Dermis microvascular lymphatic vessel endothelial cell (primary cell): ENCODE data around the gene CRTC1. TPM values are rescaled to one million over a fixed set of nuclear protein-coding genes. Genes with fewer than 3 reads are reported as not detected.
A peak's percentile ranks its signal among the peaks of the same experiment; 100 is the strongest.
"Not testable (repeated sequence)": the region's sequence is repeated elsewhere in the genome, so short reads cannot be mapped to it uniquely, and the experiment has no call there.

Source experiments
- DNase-seq, 2 donors: peaks; one replicate each; pipeline versions ENCODE4 v3.0.0 to v3.0.0-alpha.2; 2010; ENCODE audit warnings: low read depth in 2 of 2
- total RNA-seq: library from RNA; depleted of rRNA; stranded (reverse); fragments of >200 nt; gene quantifications from 2 replicates; pipeline ENCODE4 v1.2.1, GENCODE V29; 2014

The CRTC1 gene
- total RNA-seq, 1 donor from 2014 or later = 0.64 TPM

DNA sequence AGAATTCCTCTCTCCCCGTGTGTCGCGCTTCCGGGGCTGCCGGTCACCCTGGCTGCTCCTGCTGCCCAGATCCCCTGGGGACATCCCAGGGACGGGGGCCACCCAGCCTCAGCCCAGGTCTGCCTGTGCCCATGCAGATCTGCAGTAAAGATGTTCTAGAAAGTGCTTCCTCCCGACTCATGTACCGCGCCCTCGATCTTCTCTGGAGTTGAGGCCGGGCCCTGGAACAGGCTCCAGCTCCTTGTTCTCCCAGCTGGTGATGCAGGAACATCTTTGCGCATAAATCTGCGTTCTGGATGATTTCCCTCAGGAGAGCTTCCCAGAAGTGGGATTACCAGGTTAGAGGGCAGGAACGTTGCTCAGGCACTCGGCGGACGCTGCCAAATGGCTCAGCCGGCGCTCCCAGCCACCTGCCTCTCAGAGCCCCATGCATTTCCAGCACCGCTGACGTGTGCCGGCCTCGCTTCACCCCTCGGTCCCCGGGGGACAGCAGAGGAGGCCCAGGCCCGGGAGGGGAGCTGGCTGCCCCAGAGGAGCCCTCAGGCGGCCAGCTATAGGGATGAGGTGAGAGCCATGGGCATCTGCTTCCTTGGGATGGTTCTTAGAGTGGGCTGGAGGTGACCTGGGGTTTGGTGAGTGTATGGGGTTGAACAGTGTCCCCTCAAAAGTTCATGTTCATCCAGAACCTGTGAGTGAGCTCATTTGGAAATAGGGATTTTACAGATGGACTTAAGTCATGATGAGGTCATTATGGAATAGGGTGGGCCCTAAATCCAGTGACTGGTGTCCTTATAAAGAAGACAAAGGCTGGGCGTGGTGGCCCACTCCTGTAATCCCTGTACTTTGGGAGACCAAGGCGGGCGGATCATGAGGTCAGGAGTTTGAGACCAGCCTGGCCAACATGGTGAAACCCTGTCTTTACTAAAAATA lies 42.6 kb downstream of the CRTC1 start:
- DNase-seq = no peak

- DNase-seq = no peak
These were observed 43.4 kb downstream of the CRTC1 start for GRCh38 chr19:18726846-18727245.

GRCh38 chr19:18727602-18728001 lies 44.1 kb downstream of the CRTC1 start:
- DNase-seq = not testable (repeated sequence)

DNA sequence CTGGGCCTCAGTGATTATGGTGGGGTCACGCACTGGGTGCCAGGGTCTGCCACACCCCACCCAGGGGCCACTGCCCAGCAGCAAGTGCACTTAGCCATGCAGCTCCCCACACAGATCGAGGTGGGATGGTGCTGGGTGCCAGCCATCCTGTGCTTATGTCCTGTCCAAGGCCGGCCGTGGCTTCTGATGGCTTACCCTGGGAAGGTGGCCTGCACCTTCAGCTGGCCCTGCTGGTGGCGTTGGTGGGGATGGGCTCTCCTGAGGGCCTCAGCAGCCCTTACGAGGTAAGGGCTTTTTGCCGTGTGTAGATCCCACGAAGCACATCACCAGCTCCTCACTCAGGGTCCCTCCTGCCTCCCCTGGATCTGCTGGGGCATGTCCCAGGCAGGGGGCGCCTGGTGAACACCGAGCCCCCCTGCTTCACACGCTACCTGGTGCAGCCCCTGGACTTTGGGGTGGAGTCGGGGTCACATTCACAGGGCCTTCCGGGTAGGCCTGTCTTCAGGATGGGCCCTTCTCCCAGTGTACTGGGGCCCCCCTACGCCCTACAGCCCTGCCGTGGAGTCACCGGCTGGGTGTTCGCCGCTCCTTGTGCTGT lies 46.6 kb downstream of the CRTC1 start:
- DNase-seq = no peak

DNA sequence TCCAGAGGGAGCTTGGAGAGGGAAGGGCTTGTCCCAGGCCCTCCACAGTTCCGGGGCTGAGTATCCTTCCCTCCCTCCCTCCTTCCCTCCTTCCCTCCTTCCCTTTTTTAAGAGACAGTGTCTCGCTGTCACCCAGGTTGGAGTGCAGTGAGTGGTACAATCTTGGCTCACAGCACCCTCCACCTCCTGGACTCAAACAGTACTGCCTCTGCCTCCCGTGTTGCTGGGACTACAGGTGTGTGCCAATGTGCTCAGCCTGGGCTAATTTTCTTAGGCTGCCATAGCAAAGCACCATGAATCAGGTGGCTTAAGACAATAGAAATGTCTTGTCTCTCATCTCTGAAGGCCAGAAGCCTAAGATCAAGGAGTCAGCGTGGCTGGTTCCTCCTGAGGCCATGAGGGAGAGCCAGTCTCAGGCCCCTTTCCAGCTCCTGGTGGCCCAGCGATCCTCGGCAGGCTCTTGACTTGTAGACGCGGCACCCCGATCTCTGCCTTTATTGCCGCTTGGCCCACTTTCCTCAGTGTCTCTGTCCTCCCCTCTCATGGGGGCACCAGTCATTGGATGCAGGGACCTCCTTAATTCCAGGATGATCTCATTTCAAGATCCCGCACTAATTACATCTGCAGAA lies 47.5 kb downstream of the CRTC1 start:
- DNase-seq = no peak

- peak in 1 of 2 donors; percentile 19 for DNase-seq
These were observed 48.1 kb downstream of the CRTC1 start for GRCh38 chr19:18731562-18732008.

DNA sequence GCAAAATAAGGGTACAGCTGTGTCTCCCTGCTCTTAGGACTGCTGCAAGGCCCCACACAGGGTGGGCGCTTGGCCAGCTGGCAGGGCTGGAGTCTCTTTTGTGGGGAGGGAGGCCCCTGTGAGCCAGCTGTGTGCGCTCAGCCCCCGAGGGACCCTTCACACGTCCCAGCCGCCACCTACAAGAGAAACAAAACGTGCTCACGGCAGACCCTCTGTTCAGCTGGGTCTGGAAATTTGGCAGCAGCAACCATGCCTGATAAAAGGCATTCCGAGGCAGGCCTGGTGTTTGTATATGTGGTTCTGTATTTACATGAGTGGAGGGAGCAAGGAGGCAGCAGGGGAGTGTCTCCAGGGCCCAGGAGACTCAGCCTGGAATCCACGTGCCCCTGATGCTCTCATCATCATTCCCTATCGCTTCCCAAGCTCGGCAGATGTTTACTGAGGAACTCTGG lies 49.7 kb downstream of the CRTC1 start:
- DNase-seq = no peak

DNA sequence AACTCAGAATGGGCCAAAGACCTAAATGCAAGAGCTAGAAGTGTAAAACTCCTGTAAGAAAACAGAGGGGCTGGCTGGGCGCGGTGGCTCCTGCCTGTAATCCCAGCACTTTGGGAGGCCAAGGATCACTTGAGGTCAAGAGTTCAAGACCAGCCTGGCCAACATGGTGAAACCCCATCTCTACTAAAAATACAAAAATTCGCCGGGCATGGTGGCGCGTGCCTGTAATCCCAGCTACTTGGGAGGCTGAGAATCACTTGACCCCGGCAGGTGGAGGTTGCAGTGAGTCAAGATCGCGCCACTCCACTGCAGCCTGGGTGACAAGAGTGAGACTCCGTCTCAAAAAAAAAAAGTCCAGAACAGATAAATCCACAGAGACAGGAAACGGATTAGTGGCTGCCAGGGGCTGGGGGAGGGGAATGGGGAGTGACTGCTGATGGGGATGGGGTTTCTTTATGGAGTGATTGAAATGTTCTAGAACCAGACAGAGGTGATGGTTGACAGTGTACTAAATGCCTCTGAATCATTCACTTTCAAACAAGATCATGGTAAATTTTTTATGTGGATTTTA lies 50.4 kb downstream of the CRTC1 start:
- DNase-seq = not testable (repeated sequence)

DNA sequence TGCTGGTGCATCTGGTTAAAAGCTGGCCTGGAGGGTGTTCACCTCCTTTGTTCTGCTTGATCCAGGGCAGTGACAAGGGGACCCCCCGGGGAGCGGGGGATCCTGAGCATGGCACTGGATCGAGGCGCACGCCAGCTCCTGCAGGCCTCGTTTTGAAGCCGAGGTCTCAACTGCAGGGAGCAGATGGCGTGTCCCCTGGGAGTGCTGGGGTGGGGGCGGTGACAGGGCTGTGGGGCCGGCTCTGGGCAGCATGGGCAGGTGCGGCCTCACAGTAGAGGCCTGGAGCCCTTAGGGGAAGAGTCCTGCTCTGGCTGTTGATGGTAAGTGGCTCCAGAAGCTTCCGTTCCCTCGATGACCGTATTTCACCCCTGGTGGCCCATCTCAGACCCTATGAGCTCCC lies 51.8 kb downstream of the CRTC1 start:
- no peak for DNase-seq

GRCh38 chr19:18735752-18736151 lies 52.3 kb downstream of the CRTC1 start:
- no peak for DNase-seq

DNA sequence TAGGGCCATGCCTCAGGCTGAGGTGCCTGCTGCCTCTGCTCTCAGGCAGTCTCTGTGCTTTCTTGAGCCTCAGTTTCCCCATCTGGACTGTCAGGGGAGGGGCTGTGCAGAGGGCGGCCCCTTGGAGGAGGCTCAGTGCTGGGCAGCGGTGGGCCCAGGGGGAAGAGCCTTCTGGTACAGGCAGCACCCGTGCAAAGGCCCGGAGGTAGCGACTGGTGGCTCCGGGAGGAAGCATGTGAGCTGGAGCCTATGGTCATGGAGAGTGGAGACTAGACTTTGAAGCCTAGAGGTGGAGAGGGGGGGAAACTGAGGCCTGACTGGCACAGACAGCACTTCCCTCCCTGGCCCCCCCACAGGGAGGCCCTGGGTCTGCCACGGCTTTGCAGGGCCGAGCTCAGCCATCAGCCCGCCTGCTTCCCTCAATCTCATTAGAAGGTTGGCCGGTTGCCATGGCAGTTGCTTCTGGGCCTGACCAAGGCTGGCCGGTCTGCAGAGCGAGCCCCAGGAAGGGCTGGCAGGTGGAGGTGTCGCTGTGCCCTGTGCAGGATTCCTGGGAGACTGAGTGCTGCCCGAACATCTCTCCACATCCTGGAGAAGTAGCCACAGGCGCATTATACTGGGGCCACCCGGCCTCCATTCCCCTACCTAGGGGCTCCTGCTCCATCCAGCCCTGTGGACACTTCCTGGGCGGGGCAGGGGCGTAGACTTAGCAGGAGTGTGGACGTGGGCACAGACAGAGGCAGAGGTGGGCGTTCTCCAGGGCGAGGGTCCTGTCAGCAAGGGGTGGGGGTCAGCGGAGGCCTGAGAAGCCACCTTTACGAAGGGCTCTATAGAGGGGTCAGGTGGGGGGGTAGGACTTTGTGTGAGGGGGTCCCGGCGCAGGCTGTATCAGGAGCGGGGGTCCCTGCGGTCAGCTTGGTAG lies 53.2 kb downstream of the CRTC1 start:
- no peak for DNase-seq

GRCh38 chr19:18737337-18737953 lies 54.0 kb downstream of the CRTC1 start:
- DNase-seq = no peak

DNA sequence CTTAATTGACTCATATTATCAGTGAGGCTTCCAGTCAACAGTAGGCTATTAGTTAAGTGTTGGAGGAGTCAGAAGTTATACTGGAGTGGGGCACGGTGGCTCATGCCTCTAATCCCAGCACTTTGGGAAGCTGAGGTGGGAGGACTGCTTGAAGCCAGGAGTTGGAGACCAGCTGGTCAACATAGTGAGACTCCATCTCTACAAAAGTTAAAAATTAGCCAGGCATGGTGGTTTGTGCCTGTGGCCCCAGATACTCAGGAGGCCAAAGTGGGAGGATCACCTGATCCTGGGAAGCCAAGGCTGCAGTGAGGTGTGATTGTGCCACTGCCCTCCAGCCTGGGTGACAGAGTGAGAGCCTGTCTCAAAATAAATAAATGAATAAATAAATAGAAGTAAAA lies 54.5 kb downstream of the CRTC1 start:
- no peak for DNase-seq

DNA sequence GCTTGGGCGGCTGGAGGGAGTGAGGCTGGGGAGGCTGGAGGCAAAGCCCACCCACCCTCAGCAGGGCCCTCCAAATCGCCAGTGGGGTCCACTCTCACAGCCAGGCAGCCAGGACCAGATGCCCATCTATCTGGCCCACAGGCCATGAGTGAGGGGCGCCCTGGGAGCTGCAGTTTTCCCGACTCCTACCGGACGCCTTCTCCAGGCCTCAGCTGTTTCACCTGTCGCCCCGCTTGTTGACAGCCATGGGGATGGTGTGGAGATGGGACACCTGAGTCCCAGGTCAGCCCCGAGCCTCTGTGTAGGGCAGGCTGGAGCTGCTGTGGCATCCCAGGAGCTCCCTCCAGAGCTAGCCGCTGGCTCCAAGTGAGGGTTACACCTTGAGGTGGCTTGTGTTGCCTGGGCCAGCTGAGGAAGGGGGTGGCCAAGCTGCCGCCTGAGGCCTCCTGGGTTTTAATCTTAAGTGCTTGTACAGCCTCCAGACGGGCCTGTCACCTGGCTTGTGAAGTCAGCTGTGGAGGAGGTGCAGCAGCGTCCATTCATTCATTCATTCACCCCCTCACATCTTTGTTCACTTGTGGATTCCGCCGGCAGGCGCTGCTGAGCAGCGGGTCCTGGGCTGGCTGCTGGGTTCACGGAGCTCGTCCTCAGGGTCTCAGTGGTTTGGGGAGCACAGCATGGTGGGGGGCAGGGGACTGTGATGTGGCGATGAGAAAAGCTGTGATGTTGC lies 55.6 kb downstream of the CRTC1 start:
- no peak for DNase-seq

GRCh38 chr19:18741124-18742121 lies 57.9 kb downstream of the CRTC1 start:
- peak; percentile 49 to 57 for DNase-seq

GRCh38 chr19:18742324-18742723 lies 58.8 kb downstream of the CRTC1 start:
- no peak for DNase-seq

DNA sequence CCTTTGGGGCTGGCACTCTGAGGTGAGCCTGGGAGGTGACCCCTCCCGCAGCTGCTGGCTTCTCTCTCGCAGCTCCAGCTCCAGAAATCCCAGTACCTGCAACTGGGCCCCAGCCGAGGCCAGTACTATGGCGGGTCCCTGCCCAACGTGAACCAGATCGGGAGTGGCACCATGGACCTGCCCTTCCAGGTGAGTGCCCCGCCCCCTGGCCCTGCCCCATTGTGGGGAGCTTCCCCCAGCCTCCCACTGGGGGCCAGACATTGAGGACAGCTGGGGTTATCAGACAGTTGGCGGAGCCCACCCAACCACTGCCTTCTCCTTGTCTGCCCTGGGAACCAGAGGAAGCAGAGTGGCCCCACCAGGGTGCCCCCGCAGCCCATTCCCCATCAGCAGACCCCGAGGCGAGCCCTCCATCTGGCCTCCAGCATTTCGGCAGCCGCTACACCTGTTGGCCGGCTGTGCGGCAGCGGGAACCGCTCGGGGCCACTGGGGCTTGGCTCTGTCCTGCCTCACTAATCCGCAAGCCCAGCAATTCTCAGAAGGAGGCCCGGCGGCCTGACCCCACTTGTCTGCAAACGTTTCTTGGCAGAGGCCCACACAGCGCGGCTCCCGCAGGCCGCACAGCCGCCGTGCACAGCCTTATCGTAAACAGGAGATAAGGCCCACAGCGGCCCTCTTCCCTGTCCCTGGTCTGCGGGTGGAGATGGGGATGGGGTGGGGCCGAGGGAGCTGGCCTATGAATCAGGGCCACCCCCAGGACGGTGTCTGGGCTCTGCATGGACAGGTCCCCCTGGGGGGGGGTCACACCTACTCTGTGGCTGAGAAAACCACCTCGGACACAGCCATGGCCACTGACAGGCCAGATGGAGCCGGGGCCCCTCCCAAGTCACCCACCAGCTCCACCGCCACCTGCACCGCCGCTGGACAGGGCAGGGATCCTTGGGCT lies 59.6 kb downstream of the CRTC1 start:
- no peak for DNase-seq
